Measurements from ENCODE around the gene GTF2IRD1.

Gene GTF2IRD1

GRCh38 chr7:74452748-74453321, 871 bp upstream of the GTF2IRD1 start:
- DNase-seq: peak in 1 of 3 donors; percentile 12
- H3K27me3 ChIP-seq (replicated peaks; ENCODE audit: control insufficient read depth, insufficient read depth, low read length, poor library complexity, severe bottlenecking): no peaks in the 10 kb centered on the region

GRCh38 chr7:74454021-74454924, 567 bp downstream of the GTF2IRD1 start:
- H3K4me3 ChIP-seq (ENCODE audit: insufficient read depth, low read depth, low read length, poor library complexity, severe bottlenecking): peak overlapping the region; percentile 49
- peak overlapping the region; percentile 11 for H3K27ac ChIP-seq (ENCODE audit: insufficient read depth, low read length, poor library complexity, severe bottlenecking)
- H3K9me3 ChIP-seq (ENCODE audit: control insufficient read depth, low read length): no peaks in the 10 kb centered on the region
- no peaks in the 10 kb centered on the region for H3K36me3 ChIP-seq (ENCODE audit: control insufficient read depth, insufficient read depth, low read length)
- no peaks in the 10 kb centered on the region for H3K27me3 ChIP-seq (replicated peaks; ENCODE audit: control insufficient read depth, insufficient read depth, low read length, poor library complexity, severe bottlenecking)
- H3K4me1 ChIP-seq (ENCODE audit: control insufficient read depth, insufficient read depth, low read length, poor library complexity, severe bottlenecking): peaks cover 14% of the 10 kb centered on the region
- no peak for DNase-seq

More at GRCh38 chr7:74452748-74453321, 871 bp upstream of the GTF2IRD1 start:
- Histone ChIP-seq H3K36me3 (ENCODE audit: control insufficient read depth, insufficient read depth, low read length) (no peaks in the 10 kb centered on the region), H3K4me3 (ENCODE audit: insufficient read depth, low read depth, low read length, poor library complexity, severe bottlenecking) (peak overlapping the region; percentile 35), H3K27ac (ENCODE audit: insufficient read depth, low read length, poor library complexity, severe bottlenecking) (peak overlapping the region; percentile 85), H3K4me1 (ENCODE audit: control insufficient read depth, insufficient read depth, low read length, poor library complexity, severe bottlenecking) (peaks cover 14% of the 10 kb centered on the region), H3K9me3 (ENCODE audit: control insufficient read depth, low read length) (no peaks in the 10 kb centered on the region)

GRCh38 chr7:74454925-74455288, 1.2 kb downstream of the GTF2IRD1 start:
- H3K27ac ChIP-seq (ENCODE audit: insufficient read depth, low read length, poor library complexity, severe bottlenecking): no peak overlapping the region
- H3K4me1 ChIP-seq (ENCODE audit: control insufficient read depth, insufficient read depth, low read length, poor library complexity, severe bottlenecking): peaks cover 14% of the 10 kb centered on the region
- no peaks in the 10 kb centered on the region for H3K9me3 ChIP-seq (ENCODE audit: control insufficient read depth, low read length)
- no peaks in the 10 kb centered on the region for H3K36me3 ChIP-seq (ENCODE audit: control insufficient read depth, insufficient read depth, low read length)
- no peak for DNase-seq
- H3K4me3 ChIP-seq (ENCODE audit: insufficient read depth, low read depth, low read length, poor library complexity, severe bottlenecking): no peak overlapping the region
- H3K27me3 ChIP-seq (replicated peaks; ENCODE audit: control insufficient read depth, insufficient read depth, low read length, poor library complexity, severe bottlenecking): no peaks in the 10 kb centered on the region

GRCh38 chr7:74455291-74455804, 1.6 kb downstream of the GTF2IRD1 start:
- Histone ChIP-seq H3K27ac (ENCODE audit: insufficient read depth, low read length, poor library complexity, severe bottlenecking) (no peak overlapping the region), H3K36me3 (ENCODE audit: control insufficient read depth, insufficient read depth, low read length) (no peaks in the 10 kb centered on the region), H3K9me3 (ENCODE audit: control insufficient read depth, low read length) (no peaks in the 10 kb centered on the region), H3K4me1 (ENCODE audit: control insufficient read depth, insufficient read depth, low read length, poor library complexity, severe bottlenecking) (peaks cover 14% of the 10 kb centered on the region), H3K27me3 (replicated peaks; ENCODE audit: control insufficient read depth, insufficient read depth, low read length, poor library complexity, severe bottlenecking) (no peaks in the 10 kb centered on the region), H3K4me3 (ENCODE audit: insufficient read depth, low read depth, low read length, poor library complexity, severe bottlenecking) (no peak overlapping the region)
- no peak for DNase-seq

- H3K9me3 ChIP-seq (ENCODE audit: control insufficient read depth, low read length): no peaks in the 10 kb centered on the region
- H3K27me3 ChIP-seq (replicated peaks; ENCODE audit: control insufficient read depth, insufficient read depth, low read length, poor library complexity, severe bottlenecking): no peaks in the 10 kb centered on the region
- no peaks in the 10 kb centered on the region for H3K36me3 ChIP-seq (ENCODE audit: control insufficient read depth, insufficient read depth, low read length)
- no peak overlapping the region for H3K4me3 ChIP-seq (ENCODE audit: insufficient read depth, low read depth, low read length, poor library complexity, severe bottlenecking)
- DNase-seq: no peak
- peaks cover 14% of the 10 kb centered on the region for H3K4me1 ChIP-seq (ENCODE audit: control insufficient read depth, insufficient read depth, low read length, poor library complexity, severe bottlenecking)
- no peak overlapping the region for H3K27ac ChIP-seq (ENCODE audit: insufficient read depth, low read length, poor library complexity, severe bottlenecking)
Observed at GRCh38 chr7:74455928-74456327, 2.2 kb downstream of the GTF2IRD1 start.

GRCh38 chr7:74457007-74457406, 3.3 kb downstream of the GTF2IRD1 start:
- Histone ChIP-seq H3K27ac (ENCODE audit: insufficient read depth, low read length, poor library complexity, severe bottlenecking) (no peak overlapping the region), H3K36me3 (ENCODE audit: control insufficient read depth, insufficient read depth, low read length) (no peaks in the 10 kb centered on the region), H3K4me1 (ENCODE audit: control insufficient read depth, insufficient read depth, low read length, poor library complexity, severe bottlenecking) (peaks cover 13% of the 10 kb centered on the region), H3K4me3 (ENCODE audit: insufficient read depth, low read depth, low read length, poor library complexity, severe bottlenecking) (no peak overlapping the region), H3K27me3 (replicated peaks; ENCODE audit: control insufficient read depth, insufficient read depth, low read length, poor library complexity, severe bottlenecking) (no peaks in the 10 kb centered on the region), H3K9me3 (ENCODE audit: control insufficient read depth, low read length) (no peaks in the 10 kb centered on the region)
- DNase-seq: no peak

DNA sequence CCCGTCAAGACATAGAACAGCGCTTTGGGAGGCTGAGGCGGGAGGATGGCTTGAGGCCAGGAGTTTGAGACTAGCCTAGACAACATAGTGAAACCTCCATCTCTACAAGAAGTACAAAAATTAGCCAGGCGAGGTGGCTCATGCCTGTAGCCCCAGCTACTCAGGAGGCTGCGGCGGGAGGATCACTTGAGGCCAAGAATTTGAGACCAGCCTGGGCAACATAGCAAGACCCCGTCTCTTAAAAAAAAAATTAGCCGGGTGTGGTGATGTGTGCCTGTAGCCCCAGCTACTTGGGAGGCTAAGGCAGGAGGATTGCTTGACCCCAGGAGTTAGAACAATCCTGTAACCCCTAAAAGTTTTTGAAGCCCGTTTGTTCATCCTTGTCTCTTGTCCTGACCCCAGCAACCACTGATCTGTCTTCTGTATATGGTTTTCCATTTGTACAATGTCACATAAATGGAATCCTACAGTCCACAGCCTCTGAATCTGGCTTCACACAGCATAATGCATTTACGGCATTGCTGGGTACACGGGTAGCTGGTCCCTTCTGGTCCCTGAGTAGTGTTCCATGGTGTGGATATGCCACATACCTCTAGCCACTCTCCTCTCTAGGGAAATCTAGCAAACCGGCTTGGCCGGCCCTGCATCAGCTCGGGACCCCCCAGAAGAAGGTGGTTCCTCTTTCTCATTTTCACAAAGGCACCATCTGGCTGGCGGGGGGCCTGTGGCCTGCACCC, 8.4 kb downstream of the GTF2IRD1 start:
- Histone ChIP-seq H3K27ac (ENCODE audit: insufficient read depth, low read length, poor library complexity, severe bottlenecking) (no peak overlapping the region), H3K4me1 (ENCODE audit: control insufficient read depth, insufficient read depth, low read length, poor library complexity, severe bottlenecking) (peaks cover 8% of the 10 kb centered on the region), H3K36me3 (ENCODE audit: control insufficient read depth, insufficient read depth, low read length) (no peaks in the 10 kb centered on the region), H3K9me3 (ENCODE audit: control insufficient read depth, low read length) (no peaks in the 10 kb centered on the region), H3K27me3 (replicated peaks; ENCODE audit: control insufficient read depth, insufficient read depth, low read length, poor library complexity, severe bottlenecking) (no peaks in the 10 kb centered on the region), H3K4me3 (ENCODE audit: insufficient read depth, low read depth, low read length, poor library complexity, severe bottlenecking) (no peak overlapping the region)
- no peak for DNase-seq

DNA sequence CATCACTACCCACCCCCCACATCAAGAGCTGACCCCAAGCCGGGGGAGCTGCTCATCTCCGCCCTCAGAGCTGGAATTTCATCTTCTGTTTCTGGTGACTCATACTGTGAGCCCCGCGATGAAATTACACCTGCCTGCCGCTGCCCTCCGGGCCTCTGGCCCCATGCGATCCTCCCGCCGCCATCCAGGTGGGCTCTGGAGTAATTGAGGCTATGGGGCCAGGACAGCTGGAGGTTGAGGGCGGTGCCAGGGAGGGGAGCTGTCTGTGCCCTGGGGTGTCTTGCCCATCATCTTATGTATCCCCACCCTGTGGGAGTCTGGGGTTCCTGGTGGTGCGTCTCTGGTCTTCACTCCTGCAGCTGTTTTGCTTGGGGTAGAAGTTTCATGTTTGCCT, 9.0 kb downstream of the GTF2IRD1 start:
- DNase-seq: no peak
- peaks cover 8% of the 10 kb centered on the region for H3K4me1 ChIP-seq (ENCODE audit: control insufficient read depth, insufficient read depth, low read length, poor library complexity, severe bottlenecking)
- H3K36me3 ChIP-seq (ENCODE audit: control insufficient read depth, insufficient read depth, low read length): no peaks in the 10 kb centered on the region
- no peak overlapping the region for H3K27ac ChIP-seq (ENCODE audit: insufficient read depth, low read length, poor library complexity, severe bottlenecking)
- no peaks in the 10 kb centered on the region for H3K9me3 ChIP-seq (ENCODE audit: control insufficient read depth, low read length)
- no peak overlapping the region for H3K4me3 ChIP-seq (ENCODE audit: insufficient read depth, low read depth, low read length, poor library complexity, severe bottlenecking)
- no peaks in the 10 kb centered on the region for H3K27me3 ChIP-seq (replicated peaks; ENCODE audit: control insufficient read depth, insufficient read depth, low read length, poor library complexity, severe bottlenecking)

DNA sequence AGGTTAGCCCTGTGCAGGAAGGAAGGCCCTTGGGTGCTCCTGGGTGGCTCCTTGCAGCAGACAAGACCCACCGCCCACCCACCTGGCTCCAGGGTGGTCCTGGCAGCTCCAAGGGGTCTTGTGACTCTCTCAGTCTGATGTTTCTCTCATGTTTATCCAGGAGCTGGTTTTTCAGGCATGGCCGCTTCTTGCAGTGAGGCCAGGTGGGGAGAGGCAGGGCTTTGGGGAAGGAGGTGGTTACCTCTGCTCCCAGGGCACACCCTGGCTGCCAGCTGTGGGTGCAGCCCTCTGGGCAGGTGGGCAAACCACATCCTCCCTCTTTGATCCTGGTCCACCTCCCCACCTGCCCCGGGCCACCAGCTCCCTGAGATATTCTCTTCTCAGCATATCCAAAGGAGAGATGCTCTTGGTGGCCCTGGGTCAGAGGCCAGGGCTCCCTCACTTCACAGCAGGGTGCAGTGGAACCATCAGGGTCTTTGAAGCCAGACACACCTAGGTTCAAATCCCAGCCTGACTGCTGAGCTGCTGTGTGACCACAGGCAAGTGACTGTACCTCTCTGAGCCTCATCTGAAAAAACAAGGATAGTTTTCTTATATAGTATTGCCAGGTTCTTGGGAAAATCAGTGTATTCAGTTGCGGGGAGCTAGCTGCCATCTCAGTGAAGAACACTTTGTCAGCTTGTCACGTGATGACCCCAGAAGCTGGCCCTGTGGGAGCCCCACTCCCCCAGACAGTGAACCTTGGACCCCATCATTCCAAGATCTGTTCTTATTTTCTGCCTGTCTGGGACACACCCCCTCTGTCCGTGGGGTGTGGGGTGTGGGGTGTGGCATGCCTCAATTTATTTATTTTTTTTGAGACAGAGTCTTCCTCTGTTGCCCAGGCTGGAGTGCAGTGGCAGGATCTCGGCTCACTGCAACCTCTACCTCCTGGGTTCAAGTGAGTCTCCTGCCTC, 11.5 kb downstream of the GTF2IRD1 start:
- Histone ChIP-seq H3K27ac (ENCODE audit: insufficient read depth, low read length, poor library complexity, severe bottlenecking) (no peak overlapping the region), H3K4me3 (ENCODE audit: insufficient read depth, low read depth, low read length, poor library complexity, severe bottlenecking) (no peak overlapping the region), H3K27me3 (replicated peaks; ENCODE audit: control insufficient read depth, insufficient read depth, low read length, poor library complexity, severe bottlenecking) (no peaks in the 10 kb centered on the region), H3K36me3 (ENCODE audit: control insufficient read depth, insufficient read depth, low read length) (no peaks in the 10 kb centered on the region), H3K9me3 (ENCODE audit: control insufficient read depth, low read length) (no peaks in the 10 kb centered on the region), H3K4me1 (ENCODE audit: control insufficient read depth, insufficient read depth, low read length, poor library complexity, severe bottlenecking) (peaks cover 8% of the 10 kb centered on the region)
- no peak for DNase-seq
